Ureter (tissue), 1 donor: ENCODE measurements around the gene OR2T27. TPM values are rescaled to one million over a fixed set of nuclear protein-coding genes. Genes with fewer than 3 reads are reported as not detected.
"Not testable (repeated sequence)": the region's sequence is repeated elsewhere in the genome, so short reads cannot be mapped to it uniquely, and the experiment has no call there.

ENCODE experiments used
- DNase-seq: peaks from one replicate; pipeline ENCODE4 v3.0.0-alpha.2; 2020; ENCODE audit warnings: low spot score
- total RNA-seq: library from RNA; stranded (reverse); gene quantifications from one replicate; pipeline ENCODE4 v1.2.4, GENCODE V29; 2023
- donor health status: DM: yes; HTN: yes; CAD: no.

The OR2T27 gene, protein sequence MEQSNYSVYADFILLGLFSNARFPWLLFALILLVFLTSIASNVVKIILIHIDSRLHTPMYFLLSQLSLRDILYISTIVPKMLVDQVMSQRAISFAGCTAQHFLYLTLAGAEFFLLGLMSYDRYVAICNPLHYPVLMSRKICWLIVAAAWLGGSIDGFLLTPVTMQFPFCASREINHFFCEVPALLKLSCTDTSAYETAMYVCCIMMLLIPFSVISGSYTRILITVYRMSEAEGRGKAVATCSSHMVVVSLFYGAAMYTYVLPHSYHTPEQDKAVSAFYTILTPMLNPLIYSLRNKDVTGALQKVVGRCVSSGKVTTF
- not detected for total RNA-seq

DNA sequence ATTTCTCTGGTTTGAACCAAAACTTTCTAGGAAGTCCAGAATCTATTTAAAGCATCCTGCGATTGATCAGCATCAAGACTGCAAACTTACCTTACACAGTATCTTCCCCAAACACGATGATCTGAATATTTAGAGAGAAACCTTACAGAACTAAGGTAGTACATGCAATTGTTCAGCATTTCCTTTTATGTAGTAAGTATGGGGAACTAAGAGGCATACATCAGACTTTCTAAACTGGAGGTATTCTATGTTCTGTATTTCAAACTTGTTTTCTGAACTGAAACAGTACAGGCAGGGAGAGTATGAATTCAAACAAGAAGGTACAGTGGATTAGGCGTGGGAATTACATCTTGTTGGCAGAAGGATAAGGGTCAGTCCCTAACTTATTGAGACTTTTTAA is at the start of gene OR2T27:
OR2T27 (minus strand) TSS at position 175 of the 400 bp plus-strand sequence. CDS start 4,644 bp downstream, outside the sequence.
- DNase-seq, result not testable (repeated sequence)

DNA sequence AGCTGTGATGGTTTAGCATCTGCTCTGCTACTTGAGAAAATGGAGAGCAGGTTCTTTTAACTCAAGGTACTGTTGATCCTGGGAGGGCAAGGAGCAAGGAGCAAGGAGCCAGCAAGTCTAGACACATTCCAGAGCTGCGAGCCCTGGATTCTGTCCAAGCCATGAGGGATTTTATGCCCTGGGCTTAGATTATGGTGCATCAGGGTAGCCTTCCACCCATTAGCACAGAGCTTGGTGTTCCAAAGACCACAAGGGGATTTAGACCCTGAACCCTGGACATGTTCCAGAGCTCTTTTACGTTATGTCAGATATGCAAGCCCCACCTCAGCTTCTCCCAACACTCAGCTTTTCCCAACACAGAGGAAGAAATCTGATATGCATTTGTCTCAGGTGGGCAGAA is 49.3 kb upstream of the OR2T27 start:
- DNase-seq, result no peak

DNA sequence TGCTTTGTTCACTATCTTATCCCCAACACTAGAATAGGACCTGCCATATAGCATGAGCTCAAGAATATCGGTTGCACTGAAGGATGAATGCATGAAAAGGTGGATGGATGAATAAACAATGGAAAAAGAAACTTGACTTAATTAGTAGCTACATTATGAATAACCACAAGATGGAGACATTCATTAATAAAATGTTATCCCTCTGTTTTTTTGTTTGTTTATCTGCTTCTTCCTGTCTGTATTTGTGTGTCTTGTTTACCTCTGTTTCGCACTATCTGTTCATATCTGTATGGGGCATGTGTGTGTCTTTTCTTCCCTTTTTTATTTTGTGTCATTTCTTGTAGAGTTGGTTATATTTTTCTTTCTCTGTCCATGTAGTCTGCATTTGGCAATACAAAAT is 48.3 kb upstream of the OR2T27 start:
- no peak for DNase-seq

DNA sequence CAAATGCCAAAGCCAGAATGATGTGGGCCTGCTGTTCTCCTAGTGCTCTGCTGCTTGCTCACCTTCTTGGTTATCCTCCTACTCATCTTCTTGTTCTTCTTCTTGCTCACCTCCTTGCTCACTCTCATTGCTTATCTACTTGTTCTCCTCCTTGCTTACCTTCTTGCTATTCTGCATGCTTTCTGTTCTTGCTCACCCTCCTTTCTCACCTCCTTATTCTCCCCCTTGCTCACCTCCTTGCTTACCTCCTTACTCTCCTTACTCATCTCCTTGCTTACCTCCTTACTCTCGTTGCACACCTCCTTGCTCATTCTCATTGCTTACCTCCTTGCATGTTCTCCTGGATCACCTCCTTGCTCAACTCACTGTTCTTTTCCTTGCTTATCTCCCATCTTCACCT is 47.4 kb upstream of the OR2T27 start, which contains the start of gene OR14I1:
OR14I1 (minus strand) TSS at position 53 of the 400 bp plus-strand sequence.
- no peak for DNase-seq

DNA sequence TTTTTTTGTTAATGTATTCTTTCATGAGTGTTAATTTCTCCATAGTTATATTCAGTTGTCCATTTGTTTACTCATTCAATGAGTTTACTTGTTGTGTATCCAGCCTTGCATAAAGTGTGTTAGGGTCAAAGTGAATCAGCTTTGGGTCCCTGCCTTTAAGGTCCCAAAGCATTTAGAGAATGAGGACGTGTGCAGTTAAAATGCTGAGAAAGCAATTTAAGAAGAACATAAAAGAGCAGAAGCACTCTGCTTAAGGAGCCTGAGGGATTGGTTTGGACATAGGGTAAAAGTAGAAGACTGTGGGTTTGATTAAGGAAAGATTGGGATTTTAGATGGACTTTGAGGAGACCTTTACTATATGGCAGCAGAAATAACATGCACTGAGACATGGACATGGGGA is 43.8 kb upstream of the OR2T27 start:
- no peak for DNase-seq

DNA sequence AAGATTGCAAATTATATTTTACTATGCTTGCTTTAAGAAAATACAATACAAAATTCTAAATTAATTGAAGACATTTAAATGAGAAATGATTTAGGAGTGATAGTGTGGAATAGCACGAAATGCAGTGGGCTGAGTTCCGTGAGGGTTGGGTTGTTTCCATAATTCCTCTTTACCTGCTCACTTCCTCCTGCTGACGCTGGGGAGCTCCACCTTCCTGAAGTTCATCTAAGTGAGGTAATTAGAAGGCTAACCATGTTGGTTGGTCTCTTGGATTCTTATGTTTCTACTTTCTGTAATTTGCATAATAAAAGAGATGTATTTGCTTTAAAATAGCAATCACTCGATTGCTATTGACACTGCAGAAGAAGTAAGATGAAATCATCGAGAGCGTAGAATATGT is 42.6 kb upstream of the OR2T27 start:
- no peak for DNase-seq

DNA sequence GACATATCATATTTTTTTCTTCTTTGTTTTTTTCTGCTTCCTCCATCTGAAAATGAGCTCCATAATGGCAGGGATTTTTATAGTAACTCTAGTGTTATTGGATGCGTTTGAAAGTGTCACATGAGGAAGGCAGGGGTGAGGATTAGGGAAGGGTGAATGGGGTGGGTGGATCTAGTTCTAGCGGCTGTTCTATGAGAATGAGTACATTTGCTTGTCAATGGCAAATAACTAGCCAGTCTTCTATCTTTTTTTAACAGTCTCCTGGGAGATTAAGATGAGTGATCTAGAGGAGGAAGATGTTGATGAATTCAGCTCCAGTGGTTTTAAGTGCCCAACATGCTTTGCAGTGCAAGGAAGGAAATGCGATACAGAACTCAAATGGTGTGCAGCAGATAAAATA is 41.4 kb upstream of the OR2T27 start:
- DNase-seq, result no peak

DNA sequence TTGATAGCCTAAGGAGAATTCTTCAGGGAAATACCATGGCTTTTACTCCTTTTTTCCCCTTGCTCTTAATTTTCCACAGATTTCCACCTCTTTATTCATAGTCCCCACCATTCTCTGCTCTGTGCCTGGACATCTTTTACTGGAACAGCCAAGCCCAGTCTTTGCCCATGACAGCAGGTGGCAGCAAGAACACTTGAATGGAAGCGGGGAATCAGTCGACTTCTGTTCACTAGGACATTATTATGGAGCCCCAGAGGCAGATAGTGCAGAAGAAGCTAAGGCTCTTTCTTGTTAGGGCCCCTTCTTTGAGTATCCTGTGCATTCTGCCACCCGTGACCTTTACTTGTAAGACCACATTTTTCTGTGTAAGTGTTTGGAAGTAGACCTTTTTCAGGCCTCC is 40.9 kb upstream of the OR2T27 start:
- DNase-seq, result no peak

DNA sequence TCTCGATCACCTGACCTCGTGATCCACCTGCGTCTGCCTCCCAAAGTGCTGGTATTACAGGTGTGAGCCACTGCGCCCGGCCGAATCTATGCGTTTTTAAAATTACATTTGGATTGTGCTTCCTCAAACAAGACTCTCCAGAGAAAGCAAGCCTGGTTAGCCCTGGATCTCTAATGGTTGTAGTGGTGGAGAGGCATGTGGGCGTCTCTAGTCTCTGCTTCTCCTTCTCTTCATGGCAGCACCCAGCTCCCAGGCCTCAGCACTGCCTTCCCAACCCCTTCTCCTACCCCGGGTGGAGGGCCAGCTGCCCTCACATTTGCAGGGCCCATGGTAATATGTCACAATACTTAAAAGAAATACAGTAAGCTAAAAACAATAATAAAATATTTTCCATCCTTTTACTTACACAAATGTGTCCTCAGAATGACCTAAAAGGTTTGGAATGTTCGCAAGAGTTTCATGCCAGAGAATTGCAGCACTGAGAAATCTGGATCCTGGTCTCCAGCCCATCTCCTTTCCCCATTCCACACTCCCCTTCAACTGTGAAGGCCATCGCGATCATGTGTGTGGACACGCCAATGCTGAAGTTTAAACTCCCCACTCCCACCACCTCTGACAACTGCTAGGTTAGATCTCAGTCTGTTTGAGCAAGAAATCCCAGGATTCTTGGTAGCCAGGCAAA is 40.3 kb upstream of the OR2T27 start:
- DNase-seq, result no peak

DNA sequence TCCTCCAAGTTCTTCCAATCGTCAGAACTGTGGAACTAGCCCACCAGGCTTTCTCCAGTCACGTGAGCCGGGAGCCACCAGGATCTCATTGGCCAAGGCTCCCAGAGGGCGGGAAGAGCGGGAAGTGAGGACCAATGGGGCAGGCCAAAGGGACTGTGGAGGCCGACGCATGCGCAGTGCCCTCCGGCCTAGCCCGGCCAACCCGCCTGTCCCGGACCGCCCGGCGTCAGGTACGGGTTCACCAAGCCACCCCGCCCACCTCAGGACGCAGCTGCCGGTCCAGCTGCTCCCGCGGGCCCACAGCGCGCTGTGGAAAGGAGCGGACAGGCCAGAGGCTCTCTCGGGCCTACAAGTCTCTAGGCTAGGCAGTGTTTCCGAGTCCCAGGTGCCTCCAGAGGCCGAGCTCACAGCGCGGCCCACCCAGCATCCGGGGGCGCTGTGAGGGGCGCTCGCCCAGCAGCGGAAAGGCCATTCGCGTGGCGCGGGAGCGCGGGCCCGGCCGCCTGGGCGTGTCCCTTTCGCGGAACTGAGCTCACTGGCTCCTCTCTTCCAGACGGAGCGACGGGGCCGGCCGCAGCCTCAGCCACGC is 36.3 kb upstream of the OR2T27 start:
- DNase-seq, result no peak

DNA sequence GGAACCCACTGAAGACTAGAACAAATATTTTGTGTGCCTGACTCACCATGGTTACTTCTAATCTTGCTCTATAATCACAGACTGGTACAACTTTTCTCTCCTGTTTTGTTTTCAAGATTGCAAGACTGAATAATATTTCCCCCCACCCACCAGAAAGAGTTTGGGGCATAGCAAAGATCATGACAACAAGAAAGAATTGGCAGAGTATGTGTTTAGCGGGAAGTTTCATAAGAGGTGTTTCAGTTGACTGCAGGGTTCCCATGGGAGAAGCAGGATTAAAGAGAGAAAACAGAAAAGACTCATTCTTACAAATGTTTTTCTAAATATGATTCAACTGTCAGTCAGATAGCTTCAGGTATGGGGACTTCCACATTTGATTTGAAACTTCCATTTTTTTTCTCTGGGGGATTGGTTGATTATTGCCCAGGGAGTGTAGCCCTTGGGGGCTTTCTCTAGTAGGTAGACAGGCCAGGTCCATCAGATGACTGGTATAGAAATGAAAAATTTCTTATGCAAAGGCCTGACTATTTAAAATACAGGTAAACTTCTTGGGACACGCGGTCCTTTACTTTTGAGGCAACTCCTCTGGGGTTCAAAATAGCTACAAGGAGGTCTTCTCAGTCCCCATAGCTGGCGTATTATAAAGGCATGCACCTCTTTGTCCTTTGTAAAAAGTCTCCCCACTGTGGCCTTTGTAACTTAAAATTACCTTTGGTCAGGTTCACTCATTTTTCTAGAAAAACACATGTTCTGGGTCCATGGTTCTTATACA is 33.4 kb upstream of the OR2T27 start:
- no peak for DNase-seq

DNA sequence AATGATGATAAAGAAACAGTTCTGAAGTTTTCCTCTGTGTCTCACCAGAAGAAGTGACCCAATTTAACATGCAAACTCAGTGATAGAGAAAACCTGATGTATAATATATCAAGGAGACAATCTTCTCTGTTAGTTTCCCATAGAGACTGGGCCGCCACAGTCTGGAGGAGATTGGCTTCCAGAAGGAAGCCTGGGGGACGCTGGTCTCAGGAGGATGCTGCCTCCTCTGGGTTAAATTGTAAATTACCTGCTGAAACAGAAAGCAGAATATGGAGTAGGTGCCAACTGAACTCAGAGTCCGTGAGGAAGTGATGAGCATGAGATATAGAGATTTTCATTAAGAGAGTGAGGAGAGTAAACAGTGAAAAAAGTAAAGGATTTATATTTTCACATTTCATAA is 31.5 kb upstream of the OR2T27 start:
- DNase-seq, result no peak

DNA sequence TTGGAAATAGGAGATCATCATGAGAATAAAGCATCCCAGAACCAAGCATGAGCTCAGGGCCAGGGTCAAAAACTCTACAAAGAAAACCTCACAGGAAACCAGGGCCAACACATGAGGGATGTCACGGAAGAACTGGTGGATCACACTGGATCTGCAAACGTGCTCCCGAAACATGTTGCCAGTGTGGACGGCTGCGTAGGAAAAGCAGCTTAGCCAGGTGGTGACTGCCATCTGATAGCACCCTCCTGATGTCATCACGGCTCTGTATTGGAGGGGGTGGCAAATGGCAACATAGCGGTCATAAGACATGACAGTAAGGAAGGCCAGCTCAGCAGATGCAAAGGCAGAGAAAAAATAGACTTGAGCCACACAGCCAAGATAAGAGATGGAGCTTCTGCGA is 26.3 kb upstream of the OR2T27 start:
- DNase-seq, result no peak

DNA sequence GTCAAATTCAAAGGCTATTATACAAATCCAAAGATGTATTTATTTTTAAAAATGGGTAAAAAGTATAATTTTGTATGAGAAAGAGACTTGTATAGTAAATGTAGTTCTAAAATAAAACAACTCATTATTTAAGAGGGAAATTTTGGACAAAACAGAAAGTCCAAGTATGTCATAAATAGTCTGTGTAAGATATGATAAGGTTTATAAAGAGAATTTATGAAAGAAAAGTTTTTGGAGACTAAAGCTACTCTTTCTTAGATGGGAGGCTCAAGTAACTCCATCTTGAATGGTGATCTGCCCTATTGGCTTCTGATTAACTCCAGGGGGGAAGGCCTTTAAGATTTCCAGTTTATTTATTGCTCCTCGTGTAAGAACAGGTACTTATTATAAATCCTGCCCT is 14.7 kb upstream of the OR2T27 start:
- DNase-seq, result no peak

DNA sequence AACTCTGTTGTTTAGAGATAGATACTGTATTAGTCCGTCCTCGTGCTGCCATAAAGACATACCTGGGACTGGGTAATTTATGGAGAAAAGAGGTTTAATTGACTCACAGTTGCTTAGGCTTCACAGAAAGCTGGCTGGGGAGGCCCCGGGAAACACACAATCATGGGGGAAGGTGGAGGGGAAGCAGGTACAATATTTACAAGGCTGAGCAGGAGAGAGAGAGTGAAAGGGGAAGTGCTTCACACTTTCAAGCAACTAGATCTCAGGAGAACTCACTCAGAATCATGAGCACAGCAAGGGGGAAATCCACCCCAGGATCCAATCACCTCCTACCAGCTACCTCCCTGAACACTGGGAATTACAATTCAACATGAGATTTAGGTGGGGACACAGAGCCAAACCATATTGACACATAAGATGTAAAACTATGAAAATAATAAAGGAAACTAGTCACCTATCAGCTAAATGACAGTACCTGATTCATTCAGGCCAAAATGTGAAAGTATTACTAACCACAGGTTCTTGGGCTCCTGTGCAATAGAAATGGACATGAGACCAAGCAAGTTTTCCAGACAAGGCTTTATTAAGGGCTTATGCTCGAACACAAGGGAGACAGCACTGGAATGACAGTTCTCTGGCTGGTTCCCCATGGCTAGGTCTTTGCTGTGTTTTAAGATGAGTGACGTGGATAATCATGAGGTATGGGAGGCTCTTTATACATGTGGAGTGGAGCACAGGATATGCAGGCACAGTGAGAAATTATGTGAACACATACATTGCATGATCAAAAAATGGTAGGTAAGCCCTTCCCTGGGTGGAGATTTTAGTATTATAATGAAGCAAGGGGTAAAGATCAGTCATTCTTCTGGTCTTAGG is 8.4 kb upstream of the OR2T27 start:
- DNase-seq, result not testable (repeated sequence)

DNA sequence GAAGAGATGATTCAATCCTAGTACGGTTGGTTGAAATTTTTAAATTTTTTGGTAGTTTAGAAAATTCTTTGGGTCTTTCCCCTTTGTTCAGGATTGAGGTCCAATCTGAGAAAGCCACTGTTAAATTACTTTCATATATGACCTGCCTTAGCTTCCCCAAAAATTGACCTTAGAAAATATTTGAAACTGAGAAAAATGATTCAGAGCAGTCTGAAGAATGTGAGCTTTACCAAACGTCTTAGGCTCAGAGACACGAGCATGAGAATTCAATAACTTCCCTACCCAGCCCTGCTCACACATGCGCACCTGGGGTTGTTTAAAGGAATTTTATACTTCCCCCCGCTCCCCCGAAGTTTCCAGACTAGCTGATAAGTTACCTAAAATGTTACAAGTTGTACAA is 1.5 kb upstream of the OR2T27 start:
- not testable (repeated sequence) for DNase-seq

DNA sequence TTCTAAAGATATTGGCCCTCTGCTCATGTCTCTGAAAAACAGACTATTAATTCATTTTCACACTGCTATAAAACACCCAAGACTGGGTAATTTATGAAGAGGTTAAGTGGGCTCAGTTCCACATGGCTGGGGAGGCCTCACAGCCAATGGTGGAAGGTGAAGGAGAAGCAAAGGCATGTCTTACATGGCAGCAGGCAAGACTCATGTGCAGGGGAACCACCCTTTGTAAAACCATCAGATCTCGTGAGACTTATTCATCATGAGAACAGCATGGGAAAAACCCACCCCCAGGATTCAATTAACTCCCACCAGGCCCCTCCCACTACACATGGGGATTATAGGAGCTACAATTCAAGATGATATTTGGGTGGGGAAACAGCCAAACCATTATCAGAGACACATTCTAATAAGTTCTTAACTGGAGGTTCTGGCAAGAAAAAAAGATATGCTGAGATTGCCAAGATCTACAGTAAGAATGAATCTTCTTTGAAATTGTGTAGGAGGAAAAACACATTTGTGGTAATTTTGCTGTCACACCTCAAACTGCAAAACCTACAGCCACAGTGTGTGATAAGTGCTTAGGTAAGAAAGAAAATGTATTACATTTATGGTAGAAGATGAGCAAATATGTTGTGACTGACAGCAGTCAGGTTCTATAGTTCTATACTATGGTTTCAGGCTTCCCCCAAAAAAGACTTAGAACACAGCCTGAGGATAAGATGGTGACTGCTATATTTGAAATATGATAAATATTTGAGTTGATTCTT is 6.4 kb downstream of the OR2T27 start:
- not testable (repeated sequence) for DNase-seq

DNA sequence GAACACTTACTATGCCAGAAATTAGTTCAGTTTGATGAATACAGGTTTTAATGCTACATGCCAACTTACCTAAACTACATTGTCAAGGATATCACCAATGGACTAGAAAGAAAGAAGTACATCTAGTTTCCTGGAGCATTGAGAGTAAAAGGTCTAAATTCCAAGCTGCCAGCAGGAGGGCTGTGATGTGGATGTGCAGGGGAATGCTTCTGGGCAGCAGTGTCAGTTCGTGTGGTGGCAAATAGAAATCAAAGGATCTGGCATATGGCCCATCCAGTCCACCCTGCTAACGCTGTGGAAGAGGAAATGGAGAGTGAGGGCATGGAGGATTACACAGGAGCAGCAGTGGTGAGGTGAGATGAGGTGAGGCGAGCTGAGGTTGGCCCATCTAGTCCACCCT is 10.2 kb downstream of the OR2T27 start, which contains the start of gene OR2T35:
OR2T35 (minus strand) TSS at position 101 of the 400 bp plus-strand sequence. CDS start 6,020 bp downstream, outside the sequence.
- not testable (repeated sequence) for DNase-seq

DNA sequence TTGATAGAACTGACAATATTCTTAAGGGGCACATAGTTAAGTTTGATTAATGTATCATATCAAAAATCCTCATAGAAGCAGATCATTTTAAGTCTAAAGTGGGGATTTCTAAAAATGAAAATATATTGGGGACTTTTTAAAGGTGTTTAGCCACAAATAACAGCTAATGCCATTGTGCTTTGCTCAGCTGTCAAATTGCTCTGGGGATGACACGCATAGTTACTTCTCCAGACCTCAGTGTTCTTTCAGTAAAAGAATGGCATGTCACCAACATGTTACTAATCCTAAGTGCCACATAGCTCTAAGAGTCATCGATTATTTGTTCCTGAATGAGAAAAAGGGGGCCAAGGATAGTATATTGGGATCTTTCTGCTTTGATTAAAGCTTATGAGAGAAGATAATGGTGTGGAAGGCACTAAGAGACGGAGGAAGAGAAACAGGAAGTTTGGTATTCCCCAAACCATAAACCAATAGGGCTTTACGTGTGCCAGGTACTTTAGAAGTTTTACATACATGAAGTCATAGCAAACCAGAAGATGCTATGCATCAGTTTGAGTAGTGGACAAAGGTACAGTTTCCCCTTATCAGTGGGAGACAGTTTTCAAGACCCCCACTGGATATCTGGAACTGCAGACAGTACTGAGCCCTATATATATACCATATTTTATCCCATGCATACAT is 12.2 kb downstream of the OR2T27 start:
- not testable (repeated sequence) for DNase-seq

DNA sequence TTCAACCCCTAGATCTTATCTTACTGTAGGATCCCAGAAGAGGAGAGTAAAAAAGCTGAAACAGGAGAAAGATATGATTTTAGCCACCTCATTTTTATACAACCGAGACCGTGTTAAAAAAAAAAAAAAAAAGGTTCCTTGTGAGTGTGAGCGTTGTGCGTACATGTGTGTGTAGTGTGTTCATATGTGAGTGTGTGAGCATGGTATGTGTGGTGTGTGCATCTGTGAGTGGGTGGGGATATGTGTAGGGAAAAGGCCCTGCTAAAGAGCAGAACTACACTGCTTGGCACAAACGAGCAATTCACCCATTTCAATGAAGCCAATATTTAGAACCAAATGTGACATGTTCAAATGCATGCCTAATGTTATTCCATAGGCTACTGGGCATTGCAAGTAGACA is 13.7 kb downstream of the OR2T27 start:
- not testable (repeated sequence) for DNase-seq
